A673 (cell line): ENCODE results near the gene NPLOC4.

Source experiments
- CTCF ChIP-seq: fragments of 300-800, 200-600 bp; sonication (generic); conservative IDR thresholded peaks from 2 replicates; pipeline ENCODE4 v1.5.1; 2017; ENCODE audit warnings: low read depth, mild to moderate bottlenecking, antibody characterized with exemption, low read length, moderate library complexity, mixed read lengths
- EZH2 ChIP-seq: fragments of 200-600 bp; sonication (generic); IDR thresholded peaks from 2 replicates; pipeline ENCODE4 v1.6.1; 2017; ENCODE audit warnings: borderline replicate concordance, low read depth, mild to moderate bottlenecking, mixed read lengths, antibody characterized with exemption, low read length; ENCODE audit not compliant: poor library complexity, severe bottlenecking

- TF ChIP-seq CTCF = no peak
- TF ChIP-seq EZH2 = no peak
Measured at GRCh38 chr17:81640011-81640410, 3.1 kb upstream of the NPLOC4 start.
